GM21723 (cell line): ENCODE results near the gene PRPF8.
"Not testable (repeated sequence)": the region's sequence is repeated elsewhere in the genome, so short reads cannot be mapped to it uniquely, and the experiment has no call there.

Source experiments
- ATAC-seq: cut with Tn5 transposase; IDR thresholded peaks from one replicate; pipeline ENCODE4 v1.9.1; 2021; ENCODE audit warnings: mild to moderate bottlenecking, moderate library complexity; ENCODE audit not compliant: unreplicated experiment

PRPF8 gene

GRCh38 chr17:1716912-1717695 is 32.4 kb upstream of the PRPF8 start:
- peak; percentile 42 for ATAC-seq

- peak; percentile 72 for ATAC-seq
Observed at GRCh38 chr17:1716076-1716911, 31.6 kb upstream of the PRPF8 start.

- ATAC-seq: no peak
Observed at GRCh38 chr17:1715803-1716075, 31.1 kb upstream of the PRPF8 start.

GRCh38 chr17:1714980-1715802 is 30.5 kb upstream of the PRPF8 start:
- ATAC-seq: no peak

- no peak for ATAC-seq
Observed at GRCh38 chr17:1714427-1714979, 29.8 kb upstream of the PRPF8 start.

- no peak for ATAC-seq
Observed at GRCh38 chr17:1713878-1714426, 29.3 kb upstream of the PRPF8 start.

GRCh38 chr17:1713160-1713877 is 28.7 kb upstream of the PRPF8 start:
- no peak for ATAC-seq

GRCh38 chr17:1712271-1712670 is 27.6 kb upstream of the PRPF8 start:
- no peak for ATAC-seq

- ATAC-seq: no peak
Observed at GRCh38 chr17:1711804-1712203, 27.1 kb upstream of the PRPF8 start.

GRCh38 chr17:1710807-1711553 is 26.3 kb upstream of the PRPF8 start:
- ATAC-seq: no peak

GRCh38 chr17:1709971-1710806 is 25.5 kb upstream of the PRPF8 start, which contains the start of gene TLCD2:
Gene TLCD2, minus strand, starts transcription at chr17:1710377. Its CDS starts 135 bp downstream, at chr17:1710242.
- no peak for ATAC-seq

- no peak for ATAC-seq
Observed at GRCh38 chr17:1709403-1709951, 24.8 kb upstream of the PRPF8 start.

GRCh38 chr17:1708791-1709346 is 24.2 kb upstream of the PRPF8 start:
- ATAC-seq: not testable (repeated sequence)

- ATAC-seq: no peak
Observed at GRCh38 chr17:1707107-1707506, 22.4 kb upstream of the PRPF8 start.

- ATAC-seq: no peak
Observed at GRCh38 chr17:1705004-1705403, 20.3 kb upstream of the PRPF8 start.

GRCh38 chr17:1703063-1703462 is 18.4 kb upstream of the PRPF8 start:
- no peak for ATAC-seq

- ATAC-seq: not testable (repeated sequence)
Observed at GRCh38 chr17:1699891-1700290, 15.2 kb upstream of the PRPF8 start.

GRCh38 chr17:1697681-1698080 is 13.0 kb upstream of the PRPF8 start:
- ATAC-seq: no peak
